ENCODE results near the gene MIOX.
A peak's percentile ranks its signal among the peaks of the same experiment; 100 is the strongest.

MIOX gene

GRCh38 chr22:50459496-50460140 lies 27.0 kb upstream of the MIOX start:
- Histone ChIP-seq H3K4me3 (replicated peaks; ENCODE audit: low read depth, low read length) (no peak overlapping the region), H3K27me3 (replicated peaks; ENCODE audit: control insufficient read depth, insufficient read depth, low read length) (no peaks in the 10 kb centered on the region), H3K36me3 (ENCODE audit: control insufficient read depth, insufficient read depth, low read length) (peaks cover 66% of the 10 kb centered on the region)
- no peak for DNase-seq (ENCODE audit: extremely low read depth, insufficient read length)
- peak; percentile 18 for TF ChIP-seq CTCF (IDR thresholded peaks at IDR 0.05; ENCODE audit: insufficient read depth, low read length, poor library complexity, severe bottlenecking)

- DNase-seq (ENCODE audit: extremely low read depth, insufficient read length): no peak
- TF ChIP-seq CTCF (IDR thresholded peaks at IDR 0.05; ENCODE audit: insufficient read depth, low read length, poor library complexity, severe bottlenecking): no peak
- peaks cover 68% of the 10 kb centered on the region for H3K36me3 ChIP-seq (ENCODE audit: control insufficient read depth, insufficient read depth, low read length)
- no peak overlapping the region for H3K4me3 ChIP-seq (replicated peaks; ENCODE audit: low read depth, low read length)
- no peaks in the 10 kb centered on the region for H3K27me3 ChIP-seq (replicated peaks; ENCODE audit: control insufficient read depth, insufficient read depth, low read length)
Observed at GRCh38 chr22:50460938-50461337, 25.7 kb upstream of the MIOX start.

- Histone ChIP-seq H3K27me3 (replicated peaks; ENCODE audit: control insufficient read depth, insufficient read depth, low read length) (no peaks in the 10 kb centered on the region), H3K36me3 (ENCODE audit: control insufficient read depth, insufficient read depth, low read length) (peaks cover 70% of the 10 kb centered on the region), H3K4me3 (replicated peaks; ENCODE audit: low read depth, low read length) (no peak overlapping the region)
- no peak for DNase-seq (ENCODE audit: extremely low read depth, insufficient read length)
- no peak for TF ChIP-seq CTCF (IDR thresholded peaks at IDR 0.05; ENCODE audit: insufficient read depth, low read length, poor library complexity, severe bottlenecking)
Observed at GRCh38 chr22:50461536-50461935, 25.1 kb upstream of the MIOX start.

- peaks cover 71% of the 10 kb centered on the region for H3K36me3 ChIP-seq (ENCODE audit: control insufficient read depth, insufficient read depth, low read length)
- no peak for TF ChIP-seq CTCF (IDR thresholded peaks at IDR 0.05; ENCODE audit: insufficient read depth, low read length, poor library complexity, severe bottlenecking)
Observed at GRCh38 chr22:50461979-50462540, 24.6 kb upstream of the MIOX start.

GRCh38 chr22:50463188-50463900 lies 23.3 kb upstream of the MIOX start:
- no peaks in the 10 kb centered on the region for H3K27me3 ChIP-seq (replicated peaks; ENCODE audit: control insufficient read depth, insufficient read depth, low read length)
- DNase-seq (ENCODE audit: extremely low read depth, insufficient read length): no peak
- peaks cover 73% of the 10 kb centered on the region for H3K36me3 ChIP-seq (ENCODE audit: control insufficient read depth, insufficient read depth, low read length)
- no peak overlapping the region for H3K4me3 ChIP-seq (replicated peaks; ENCODE audit: low read depth, low read length)
- TF ChIP-seq CTCF (IDR thresholded peaks at IDR 0.05; ENCODE audit: insufficient read depth, low read length, poor library complexity, severe bottlenecking): no peak

More at GRCh38 chr22:50461979-50462540, 24.6 kb upstream of the MIOX start:
- DNase-seq (ENCODE audit: extremely low read depth, insufficient read length): no peak
- no peaks in the 10 kb centered on the region for H3K27me3 ChIP-seq (replicated peaks; ENCODE audit: control insufficient read depth, insufficient read depth, low read length)
- no peak overlapping the region for H3K4me3 ChIP-seq (replicated peaks; ENCODE audit: low read depth, low read length)

Measured in GM06990 (cell line).